Fibroblast of gingiva (primary cell): Measurements from ENCODE around the gene SERPINB4.
A peak's percentile ranks its signal among the peaks of the same experiment; 100 is the strongest.
"Not testable (repeated sequence)": the region's sequence is repeated elsewhere in the genome, so short reads cannot be mapped to it uniquely, and the experiment has no call there.

Source experiments
- DNase-seq: peaks from one replicate; pipeline ENCODE4 v3.0.0-alpha.2; 2011; ENCODE audit warnings: low read depth

Gene SERPINB4

GRCh38 chr18:63644142-63644541 lies at the start of gene SERPINB4:
SERPINB4 (minus strand) TSS chr18:63644256; CDS start chr18:63643577, 679 bp downstream.
- not testable (repeated sequence) for DNase-seq

DNA sequence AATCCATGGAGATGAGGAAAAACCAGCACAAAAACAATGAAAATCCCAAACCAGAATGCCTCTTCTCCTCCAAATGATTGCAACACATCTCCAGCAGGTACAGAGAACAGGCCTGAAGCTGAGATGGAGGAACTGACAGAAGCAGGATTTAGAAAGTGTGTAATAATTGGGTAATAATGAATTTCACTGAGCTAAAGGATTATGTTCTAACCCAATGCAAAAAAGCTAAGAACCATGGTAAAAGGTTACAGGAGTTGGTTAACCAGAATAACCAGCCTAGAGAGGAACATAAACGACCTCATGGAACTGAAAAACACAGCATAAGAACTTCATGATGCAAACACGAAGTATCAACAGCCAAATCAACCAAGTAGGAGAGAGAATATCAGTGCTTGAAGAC lies 45.0 kb upstream of the SERPINB4 start:
- DNase-seq, result no peak

DNA sequence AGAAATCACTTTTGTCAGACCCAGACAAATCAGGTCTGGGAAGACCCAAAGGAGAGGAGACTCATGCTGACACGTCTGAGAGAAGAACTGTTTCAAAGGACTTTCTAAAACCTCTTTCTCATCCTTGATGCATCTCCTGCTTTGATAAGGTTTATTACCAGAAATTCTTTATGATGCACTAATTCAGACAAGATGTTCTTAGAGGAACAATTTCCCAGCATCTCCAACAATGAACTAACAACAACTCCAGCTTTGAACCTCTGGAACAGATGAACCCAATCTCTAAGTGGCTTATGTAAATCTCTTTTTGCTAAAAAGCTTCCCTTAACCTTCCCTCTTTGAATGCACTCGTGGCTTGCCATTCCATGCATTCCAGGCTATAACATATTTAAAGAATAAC lies 42.8 kb upstream of the SERPINB4 start:
- no peak for DNase-seq

GRCh38 chr18:63684718-63685117 lies 40.7 kb upstream of the SERPINB4 start:
- no peak for DNase-seq

- DNase-seq, result no peak
Measured at GRCh38 chr18:63683890-63684289, 39.8 kb upstream of the SERPINB4 start.

- DNase-seq, result peak; percentile 57
Measured at GRCh38 chr18:63683152-63683551, 39.1 kb upstream of the SERPINB4 start.

DNA sequence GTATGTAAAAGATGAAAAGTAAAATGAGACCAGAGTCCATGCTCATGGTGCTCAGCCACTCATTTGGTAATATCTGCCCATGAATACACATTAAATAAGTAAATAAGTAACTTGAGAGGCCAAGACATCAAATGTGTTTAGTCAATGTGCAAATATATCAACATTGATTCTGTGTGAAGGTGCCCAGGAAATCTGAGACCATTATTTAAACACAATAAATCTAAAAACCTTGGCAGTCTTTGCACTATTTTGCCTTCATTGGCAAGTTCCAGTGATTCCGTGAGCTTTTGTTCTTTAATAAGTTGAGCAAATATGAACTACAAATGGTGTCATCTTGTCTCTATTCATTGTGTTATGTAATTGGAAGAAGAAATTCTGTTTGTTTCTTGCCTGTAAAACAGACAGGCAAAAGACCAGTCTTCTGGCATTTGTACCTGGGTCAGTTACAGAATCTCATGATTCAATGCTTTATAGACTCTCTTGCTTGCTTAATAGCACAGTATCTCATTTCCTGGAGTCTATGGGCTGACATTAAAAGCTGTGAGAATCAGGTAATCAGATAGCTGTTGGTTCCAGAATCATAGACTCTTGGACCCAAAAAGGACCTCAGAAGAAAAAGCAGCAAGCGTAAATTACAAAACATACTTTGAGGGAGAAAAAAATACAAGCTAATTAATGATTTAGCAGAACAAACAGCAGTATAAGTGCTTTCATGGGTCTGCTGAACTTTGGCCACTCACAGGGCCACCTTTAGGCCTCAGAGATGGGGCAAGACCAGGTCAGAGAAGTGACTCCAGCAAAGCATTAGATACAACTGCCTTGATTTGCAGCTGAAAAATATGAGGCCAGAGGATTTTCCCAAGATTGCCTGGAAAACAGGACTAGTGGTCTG lies 37.6 kb upstream of the SERPINB4 start:
- no peak for DNase-seq

DNA sequence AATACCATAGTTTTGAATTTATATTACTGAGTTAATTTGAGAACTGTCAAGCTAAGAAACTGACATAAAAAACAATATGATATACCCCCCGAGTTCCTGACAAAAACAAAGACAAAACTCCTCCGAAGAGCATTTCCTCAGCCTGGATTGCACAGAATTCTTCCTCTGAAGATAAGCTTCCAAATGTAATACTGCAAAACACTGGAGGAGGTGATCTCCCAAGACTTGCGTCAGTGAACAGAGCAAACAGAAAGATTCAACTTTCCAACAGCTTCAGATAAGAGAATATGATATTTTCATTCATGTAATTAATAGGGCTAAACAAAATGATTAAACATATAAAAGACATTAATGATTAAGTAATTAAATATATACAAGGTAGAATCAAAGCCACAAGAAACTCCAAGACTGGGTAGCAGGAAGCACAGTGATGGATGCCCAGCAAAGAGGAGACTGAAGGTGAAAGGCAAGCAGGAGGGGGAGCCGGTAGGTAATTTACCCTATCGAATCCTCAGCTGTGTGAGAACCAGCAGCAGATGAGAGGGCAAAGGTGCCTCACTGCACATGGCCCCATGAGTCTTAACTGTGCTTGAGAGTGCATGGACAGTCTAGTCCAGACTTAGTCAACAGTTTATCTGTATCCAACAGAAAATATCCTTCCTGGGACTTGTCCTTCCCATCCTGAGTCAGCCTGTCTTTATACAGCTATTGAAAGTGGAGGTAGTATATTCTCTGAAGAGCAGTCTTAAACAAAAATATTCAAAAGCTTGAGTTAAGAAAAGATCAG lies 36.0 kb upstream of the SERPINB4 start:
- no peak for DNase-seq

DNA sequence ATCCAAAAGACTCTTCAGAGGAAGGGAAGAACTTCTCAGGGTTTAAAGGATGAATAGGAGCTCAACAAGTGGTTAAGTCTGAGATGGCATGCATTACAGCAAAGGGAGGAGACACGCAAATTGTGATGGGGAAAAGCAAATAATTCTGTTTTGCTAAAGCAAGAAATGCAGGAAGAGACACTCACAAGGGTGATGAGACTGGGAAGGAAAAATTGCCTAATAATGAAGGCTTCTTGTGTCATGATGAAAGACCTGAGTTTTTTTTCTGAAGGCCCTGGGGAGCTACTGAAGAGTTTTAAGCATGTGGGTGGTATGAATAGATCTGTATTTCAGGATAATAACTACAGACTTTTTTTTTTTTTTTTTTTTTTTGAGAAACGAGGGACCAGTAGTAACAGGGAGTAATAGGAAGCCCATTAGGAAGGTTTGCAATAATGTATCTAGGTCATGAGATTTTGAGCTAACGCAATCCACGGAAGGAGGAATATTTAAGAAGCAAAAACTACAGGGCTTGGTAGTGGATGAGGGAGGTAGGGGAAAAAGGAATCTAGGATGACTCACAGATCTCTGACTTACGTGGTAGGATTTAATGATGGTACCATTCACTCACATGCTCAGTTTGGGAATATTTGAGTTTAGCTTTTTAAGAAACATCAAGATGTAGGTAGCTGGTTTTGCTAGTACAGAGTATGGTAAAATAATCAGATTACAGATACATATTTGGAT lies 33.6 kb upstream of the SERPINB4 start:
- DNase-seq, result no peak

GRCh38 chr18:63676526-63677323 lies 32.7 kb upstream of the SERPINB4 start:
- DNase-seq, result no peak

DNA sequence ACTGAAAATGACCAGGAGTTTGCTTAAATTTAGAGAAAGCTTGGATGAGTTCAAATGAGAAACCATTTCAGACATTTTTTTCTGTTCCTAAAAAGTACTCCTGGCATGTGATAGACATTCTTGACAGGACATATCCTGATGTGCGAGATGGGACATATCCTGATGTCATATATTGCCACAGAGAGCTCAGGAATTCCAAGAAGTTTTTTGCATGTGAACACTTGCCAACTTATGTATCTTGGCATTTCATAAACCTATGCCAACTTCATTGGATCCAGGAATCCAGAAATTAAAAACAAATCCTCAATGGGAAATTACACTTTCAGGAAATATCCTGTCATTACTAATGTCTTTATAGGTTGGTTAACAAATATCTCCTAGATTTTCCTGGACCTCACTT lies 20.5 kb upstream of the SERPINB4 start:
- no peak for DNase-seq

DNA sequence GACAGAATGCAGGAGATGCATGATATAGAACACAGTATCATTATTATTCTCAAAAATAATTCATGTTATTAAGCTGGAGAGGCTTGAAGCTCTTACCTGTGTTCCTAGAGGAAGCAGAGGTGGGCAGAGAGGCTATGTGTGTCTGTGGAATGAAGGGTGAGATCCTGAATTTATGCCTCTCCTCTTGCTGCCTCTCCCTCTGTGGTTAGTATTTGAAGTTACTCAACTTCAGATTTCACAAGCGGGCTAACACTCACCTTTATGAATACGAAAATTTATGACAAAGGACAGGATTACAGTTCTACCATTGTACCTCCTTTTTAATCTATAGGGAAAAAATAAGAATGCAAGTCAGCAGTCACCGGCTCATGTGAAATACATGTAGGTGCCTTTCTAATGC lies 17.7 kb upstream of the SERPINB4 start, which contains the start of gene SERPINB3:
TSS of gene SERPINB3 (minus strand) at position 144 of the 400 bp plus-strand sequence. CDS start 677 bp downstream, outside the sequence.
- not testable (repeated sequence) for DNase-seq

- DNase-seq, result not testable (repeated sequence)
Measured at GRCh38 chr18:63658920-63659319, 14.9 kb upstream of the SERPINB4 start.

- not testable (repeated sequence) for DNase-seq
Measured at GRCh38 chr18:63650271-63650670, 6.2 kb upstream of the SERPINB4 start.

GRCh38 chr18:63648241-63648640 lies 4.2 kb upstream of the SERPINB4 start:
- DNase-seq, result no peak

DNA sequence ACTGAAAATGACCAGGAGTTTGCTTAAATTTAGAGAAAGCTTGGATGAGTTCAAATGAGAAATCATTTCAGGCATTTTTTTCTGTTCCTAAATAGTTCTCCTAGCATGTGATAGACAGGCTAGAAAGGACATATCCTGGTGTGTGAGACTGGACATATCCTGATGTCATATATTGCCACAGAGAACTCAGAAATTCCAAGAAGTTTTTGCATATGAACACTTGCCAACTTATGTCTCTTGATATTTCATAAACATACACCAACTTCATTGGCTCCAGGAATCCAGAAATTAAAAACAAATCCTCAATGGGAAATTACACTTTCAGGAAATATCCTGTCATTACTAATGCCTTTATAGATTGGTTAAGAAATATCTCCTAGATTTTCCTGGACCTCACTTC lies 2.9 kb upstream of the SERPINB4 start:
- no peak for DNase-seq

- not testable (repeated sequence) for DNase-seq
Measured at GRCh38 chr18:63644694-63645093, 638 bp upstream of the SERPINB4 start.

DNA sequence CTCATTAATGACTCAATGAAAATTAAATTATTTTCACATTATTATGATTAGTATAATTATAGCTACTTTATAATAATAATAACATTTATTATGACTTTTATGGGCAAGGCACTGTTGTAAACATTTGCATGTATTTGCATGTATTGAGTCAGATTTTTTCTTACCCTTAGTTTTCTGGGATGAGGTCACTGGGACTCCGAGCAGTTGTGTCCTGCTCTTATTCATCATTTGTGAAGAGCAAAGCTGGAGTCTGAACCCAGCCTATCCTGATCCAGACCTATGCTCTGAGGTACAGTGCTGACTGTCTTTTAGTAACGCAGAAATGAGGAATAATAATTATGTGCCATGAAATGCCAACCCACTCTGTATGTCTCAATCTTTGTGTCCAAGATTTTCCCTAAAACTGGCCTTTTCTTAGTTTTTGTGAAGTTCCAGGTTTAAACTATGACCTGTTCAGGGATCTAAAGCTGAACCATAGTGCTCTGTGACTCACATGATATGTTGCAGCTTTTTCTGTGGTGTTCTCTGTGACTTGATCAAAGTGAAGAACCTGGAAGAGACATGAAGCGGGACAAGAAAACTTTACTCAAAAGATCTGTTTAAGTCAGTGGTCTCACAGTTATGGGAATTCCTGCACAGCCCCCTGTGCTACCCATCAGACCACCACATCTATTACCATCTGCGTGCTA lies 1.2 kb downstream of the SERPINB4 start:
- not testable (repeated sequence) for DNase-seq

- not testable (repeated sequence) for DNase-seq
Measured at GRCh38 chr18:63641157-63641680, 2.8 kb downstream of the SERPINB4 start.

- no peak for DNase-seq
Measured at GRCh38 chr18:63637703-63638102, 6.4 kb downstream of the SERPINB4 start.
